GM12874 (cell line): ENCODE results near the gene FBXO15.

Experiments
- CTCF ChIP-seq: IDR thresholded peaks from 2 replicates; pipeline ENCODE4 v1.5.1; 2011; ENCODE audit warnings: low read depth, mild to moderate bottlenecking, control low read depth, low read length, moderate library complexity; ENCODE audit not compliant: insufficient read depth

FBXO15 gene

GRCh38 chr18:74062037-74062436 lies 85.6 kb downstream of the FBXO15 start:
- TF ChIP-seq CTCF = no peak

- TF ChIP-seq CTCF = no peak
Observed at GRCh38 chr18:74060579-74060978, 87.1 kb downstream of the FBXO15 start.

- TF ChIP-seq CTCF = no peak
Observed at GRCh38 chr18:74050807-74051206, 96.8 kb downstream of the FBXO15 start.

GRCh38 chr18:74040459-74041332 lies 106.9 kb downstream of the FBXO15 start:
- TF ChIP-seq CTCF = peak; percentile 82

- TF ChIP-seq CTCF = no peak
Observed at GRCh38 chr18:74040008-74040407, 107.6 kb downstream of the FBXO15 start.

- TF ChIP-seq CTCF = no peak
Observed at GRCh38 chr18:74029161-74029560, 118.5 kb downstream of the FBXO15 start.
